GM23248 (cell line): ENCODE data around the gene QKI.

Source experiments
- EZH2 ChIP-seq: fragments of 200-600 bp; sonication (generic); IDR thresholded peaks from 2 replicates; pipeline ENCODE4 v1.6.1; 2018; ENCODE audit warnings: antibody characterized with exemption, mild to moderate bottlenecking; ENCODE audit not compliant: insufficient read depth, poor library complexity, severe bottlenecking
- EZH2phosphoT487 ChIP-seq: fragments of 200-600 bp; sonication (generic); IDR thresholded peaks from 2 replicates; pipeline ENCODE4 v1.6.1; 2018; ENCODE audit warnings: antibody characterized with exemption, moderate library complexity, mild to moderate bottlenecking, low read depth; ENCODE audit not compliant: insufficient read depth

DNA sequence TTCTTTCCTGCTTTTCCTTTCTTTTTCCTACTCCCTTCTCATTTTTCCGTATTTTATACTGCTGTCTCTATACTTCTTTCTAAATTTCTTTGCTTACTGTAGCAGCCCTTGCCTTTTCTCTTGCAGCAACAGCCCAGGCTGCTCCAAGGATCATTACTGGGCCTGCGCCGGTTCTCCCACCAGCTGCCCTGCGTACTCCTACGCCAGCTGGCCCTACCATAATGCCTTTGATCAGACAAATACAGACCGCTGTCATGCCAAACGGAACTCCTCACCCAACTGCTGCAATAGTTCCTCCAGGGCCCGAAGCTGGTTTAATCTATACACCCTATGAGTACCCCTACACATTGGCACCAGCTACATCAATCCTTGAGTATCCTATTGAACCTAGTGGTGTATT, 148.8 kb downstream of the QKI start:
- TF ChIP-seq EZH2 (no peak), EZH2phosphoT487 (no peak)
